Nephron progenitor cell (in vitro differentiated cells): ENCODE data around the gene NMUR1.

Source experiments
- DNase-seq: peaks from one replicate; pipeline ENCODE4 v3.0.0; 2021
- H3K27ac Mint-ChIP-seq: 2 replicates; pipeline ENCODE4 v1.8.0; 2021; ENCODE audit warnings: mild to moderate bottlenecking, moderate library complexity, mixed read lengths
- H3K27me3 Mint-ChIP-seq: 2 replicates; pipeline ENCODE4 v1.8.0; 2021; ENCODE audit warnings: mild to moderate bottlenecking, low read depth, mixed read lengths; ENCODE audit not compliant: poor library complexity
- H3K36me3 Mint-ChIP-seq: 2 replicates; pipeline ENCODE4 v1.8.0; 2021; ENCODE audit warnings: low read depth, mixed read lengths
- H3K4me1 Mint-ChIP-seq: 2 replicates; pipeline ENCODE4 v1.8.0; 2021; ENCODE audit warnings: mixed read lengths
- H3K4me3 Mint-ChIP-seq: 2 replicates; pipeline ENCODE4 v1.8.0; 2021; ENCODE audit warnings: mild to moderate bottlenecking, moderate library complexity, mixed read lengths
- H3K9me3 Mint-ChIP-seq: 2 replicates; pipeline ENCODE4 v1.8.0; 2021; ENCODE audit warnings: mild to moderate bottlenecking, moderate library complexity, mixed read lengths
- TF ChIP-seq, protein P1 (sequence below): fragments of 200-600 bp; sonication (generic); IDR thresholded peaks from 2 replicates; pipeline ENCODE4 v1.5.0; 2021; ENCODE audit warnings: antibody characterized with exemption

Gene NMUR1

GRCh38 chr2:231526341-231527090 lies 3.7 kb downstream of the NMUR1 start:
- Mint-ChIP-seq H3K27me3 (peaks cover 35% of the 10 kb centered on the region), H3K36me3 (no peaks in the 10 kb centered on the region), H3K9me3 (no peaks in the 10 kb centered on the region), H3K4me3 (no peak overlapping the region), H3K27ac (peak overlapping the region; percentile 34), H3K4me1 (peaks cover 7% of the 10 kb centered on the region)
- TF ChIP-seq, protein P1, sequence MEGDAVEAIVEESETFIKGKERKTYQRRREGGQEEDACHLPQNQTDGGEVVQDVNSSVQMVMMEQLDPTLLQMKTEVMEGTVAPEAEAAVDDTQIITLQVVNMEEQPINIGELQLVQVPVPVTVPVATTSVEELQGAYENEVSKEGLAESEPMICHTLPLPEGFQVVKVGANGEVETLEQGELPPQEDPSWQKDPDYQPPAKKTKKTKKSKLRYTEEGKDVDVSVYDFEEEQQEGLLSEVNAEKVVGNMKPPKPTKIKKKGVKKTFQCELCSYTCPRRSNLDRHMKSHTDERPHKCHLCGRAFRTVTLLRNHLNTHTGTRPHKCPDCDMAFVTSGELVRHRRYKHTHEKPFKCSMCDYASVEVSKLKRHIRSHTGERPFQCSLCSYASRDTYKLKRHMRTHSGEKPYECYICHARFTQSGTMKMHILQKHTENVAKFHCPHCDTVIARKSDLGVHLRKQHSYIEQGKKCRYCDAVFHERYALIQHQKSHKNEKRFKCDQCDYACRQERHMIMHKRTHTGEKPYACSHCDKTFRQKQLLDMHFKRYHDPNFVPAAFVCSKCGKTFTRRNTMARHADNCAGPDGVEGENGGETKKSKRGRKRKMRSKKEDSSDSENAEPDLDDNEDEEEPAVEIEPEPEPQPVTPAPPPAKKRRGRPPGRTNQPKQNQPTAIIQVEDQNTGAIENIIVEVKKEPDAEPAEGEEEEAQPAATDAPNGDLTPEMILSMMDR, result no peak
- DNase-seq, result no peak

GRCh38 chr2:231525248-231526163 lies 4.7 kb downstream of the NMUR1 start:
- peaks cover 17% of the 10 kb centered on the region for H3K4me1 Mint-ChIP-seq
- no peak for DNase-seq
- H3K4me3 Mint-ChIP-seq, result no peak overlapping the region
- no peaks in the 10 kb centered on the region for H3K36me3 Mint-ChIP-seq
- H3K9me3 Mint-ChIP-seq, result no peaks in the 10 kb centered on the region
- H3K27ac Mint-ChIP-seq, result peak overlapping the region; percentile 34
- TF ChIP-seq, protein P1, result no peak
- H3K27me3 Mint-ChIP-seq, result peaks cover 24% of the 10 kb centered on the region

DNA sequence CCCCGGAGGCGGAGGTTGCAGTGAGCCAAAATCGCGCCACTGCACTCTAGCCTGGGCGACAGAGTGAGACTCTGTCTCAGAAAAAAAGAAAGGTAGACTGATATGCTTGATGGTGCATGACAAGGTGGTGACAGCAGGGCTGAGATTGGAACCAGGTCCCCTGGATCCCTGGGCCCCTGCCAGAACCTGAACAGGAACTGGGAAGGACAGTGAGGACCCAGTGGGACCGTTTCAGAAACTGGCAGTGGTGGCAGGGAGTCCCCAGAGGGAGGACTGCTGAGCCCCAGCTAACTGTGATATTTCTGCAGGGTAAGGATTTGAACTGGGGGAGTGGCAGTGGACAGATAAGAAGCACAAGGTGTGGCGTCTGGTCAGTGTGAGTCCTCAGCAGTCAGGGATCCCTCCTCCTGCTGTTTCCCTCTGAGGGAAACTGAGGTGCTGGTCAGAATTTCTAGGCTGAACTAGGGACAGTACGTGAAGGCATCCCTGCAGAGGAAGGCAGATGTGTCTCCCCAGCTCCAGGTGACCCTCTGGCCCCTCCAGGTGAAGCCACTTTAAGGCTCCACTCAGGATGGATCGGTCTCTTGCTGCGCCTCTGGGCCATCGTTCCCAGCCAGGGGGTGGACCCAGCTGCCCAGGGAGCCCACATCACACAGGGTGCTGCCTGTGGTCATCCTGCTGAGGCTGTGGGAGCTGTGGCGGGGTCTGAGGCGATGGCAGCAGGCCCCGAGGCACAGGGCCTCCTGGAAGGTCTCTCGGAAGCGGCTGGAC lies 5.6 kb downstream of the NMUR1 start:
- Mint-ChIP-seq H3K4me3 (no peak overlapping the region), H3K9me3 (no peaks in the 10 kb centered on the region), H3K36me3 (no peaks in the 10 kb centered on the region), H3K27ac (peak overlapping the region; percentile 85), H3K27me3 (peaks cover 28% of the 10 kb centered on the region), H3K4me1 (peaks cover 25% of the 10 kb centered on the region)
- TF ChIP-seq, protein P1, result no peak
- no peak for DNase-seq

GRCh38 chr2:231523451-231524285 lies 6.6 kb downstream of the NMUR1 start:
- TF ChIP-seq, protein P1, result no peak
- Mint-ChIP-seq H3K9me3 (no peaks in the 10 kb centered on the region), H3K4me3 (no peak overlapping the region), H3K27ac (no peak overlapping the region), H3K27me3 (peaks cover 20% of the 10 kb centered on the region), H3K4me1 (peaks cover 35% of the 10 kb centered on the region), H3K36me3 (no peaks in the 10 kb centered on the region)
- DNase-seq, result no peak
